Progenitor cell of endocrine pancreas (in vitro differentiated cells): ENCODE data around the gene TMEM260. TPM values are rescaled to one million over a fixed set of nuclear protein-coding genes. Genes with fewer than 3 reads are reported as not detected.

ENCODE experiments used
- DNase-seq: peaks from one replicate; pipeline ENCODE4 v3.0.0; 2021; ENCODE audit warnings: low spot score; ENCODE audit not compliant: unreplicated experiment
- H3K27ac Mint-ChIP-seq: 2 replicates; pipeline ENCODE4 v1.8.0; 2021; ENCODE audit warnings: mild to moderate bottlenecking, moderate library complexity, mixed read lengths
- H3K27me3 Mint-ChIP-seq: 2 replicates; pipeline ENCODE4 v1.8.0; 2021; ENCODE audit warnings: mixed read lengths
- H3K36me3 Mint-ChIP-seq: 2 replicates; pipeline ENCODE4 v1.8.0; 2022; ENCODE audit warnings: mixed read lengths; ENCODE audit not compliant: insufficient read depth
- H3K4me1 Mint-ChIP-seq: 2 replicates; pipeline ENCODE4 v1.8.0; 2021; ENCODE audit warnings: low read depth, mixed read lengths
- H3K4me3 Mint-ChIP-seq: 2 replicates; pipeline ENCODE4 v1.8.0; 2021; ENCODE audit warnings: low read depth, mild to moderate bottlenecking, moderate library complexity, mixed read lengths
- H3K9me3 Mint-ChIP-seq: 2 replicates; pipeline ENCODE4 v1.8.0; 2021; ENCODE audit warnings: low read depth, mixed read lengths
- CTCF ChIP-seq: fragments of 200-600 bp; sonication (generic); IDR thresholded peaks from one replicate; pipeline ENCODE4 v1.5.0; 2021; ENCODE audit warnings: antibody characterized with exemption, mild to moderate bottlenecking; ENCODE audit not compliant: unreplicated experiment
- total RNA-seq: library from RNA; stranded (reverse); gene quantifications from 2 replicates; pipeline ENCODE4 v1.2.1, GENCODE V29; 2021

TMEM260 gene
- total RNA-seq, 1 donor from 2014 or later, result 44.2 TPM

- Mint-ChIP-seq H3K9me3 (no peaks in the 10 kb centered on the region), H3K36me3 (peaks cover 8% of the 10 kb centered on the region), H3K27me3 (no peaks in the 10 kb centered on the region), H3K27ac (no peak overlapping the region), H3K4me1 (no peaks in the 10 kb centered on the region), H3K4me3 (no peak overlapping the region)
- no peak for TF ChIP-seq CTCF
- no peak for DNase-seq
Observed at GRCh38 chr14:56648508-56649301, 69.1 kb downstream of the TMEM260 start.

- no peak for DNase-seq
- Mint-ChIP-seq H3K4me1 (no peaks in the 10 kb centered on the region), H3K27me3 (no peaks in the 10 kb centered on the region), H3K9me3 (no peaks in the 10 kb centered on the region), H3K4me3 (no peak overlapping the region), H3K27ac (no peak overlapping the region), H3K36me3 (peaks cover 8% of the 10 kb centered on the region)
- no peak for TF ChIP-seq CTCF
Observed at GRCh38 chr14:56649382-56649781, 69.8 kb downstream of the TMEM260 start.

GRCh38 chr14:56650048-56650447 lies 70.5 kb downstream of the TMEM260 start:
- Mint-ChIP-seq H3K4me3 (no peak overlapping the region), H3K27me3 (no peaks in the 10 kb centered on the region), H3K9me3 (no peaks in the 10 kb centered on the region), H3K27ac (no peak overlapping the region), H3K36me3 (peaks cover 6% of the 10 kb centered on the region), H3K4me1 (no peaks in the 10 kb centered on the region)
- DNase-seq, result no peak
- no peak for TF ChIP-seq CTCF

GRCh38 chr14:56650979-56651378 lies 71.4 kb downstream of the TMEM260 start:
- peaks cover 4% of the 10 kb centered on the region for H3K27me3 Mint-ChIP-seq
- peaks cover 5% of the 10 kb centered on the region for H3K36me3 Mint-ChIP-seq
- H3K4me3 Mint-ChIP-seq, result no peak overlapping the region
- no peak for DNase-seq
- H3K27ac Mint-ChIP-seq, result no peak overlapping the region
- TF ChIP-seq CTCF, result no peak
- no peaks in the 10 kb centered on the region for H3K9me3 Mint-ChIP-seq
- no peaks in the 10 kb centered on the region for H3K4me1 Mint-ChIP-seq

GRCh38 chr14:56657604-56658003 lies 78.0 kb downstream of the TMEM260 start:
- Mint-ChIP-seq H3K27me3 (peaks cover 48% of the 10 kb centered on the region), H3K9me3 (no peaks in the 10 kb centered on the region), H3K27ac (no peak overlapping the region), H3K4me3 (no peak overlapping the region), H3K36me3 (no peaks in the 10 kb centered on the region), H3K4me1 (peaks cover 23% of the 10 kb centered on the region)
- TF ChIP-seq CTCF, result no peak
- DNase-seq, result no peak
